Muscle layer of duodenum (tissue), 2 donors: ENCODE data around the gene GLCE.
A peak's percentile ranks its signal among the peaks of the same experiment; 100 is the strongest.
"Not testable (repeated sequence)": the region's sequence is repeated elsewhere in the genome, so short reads cannot be mapped to it uniquely, and the experiment has no call there.

Experiments used
- H3K27ac ChIP-seq: one replicate; pipeline ENCODE4 v1.7.0; 2013; ENCODE audit warnings: mild to moderate bottlenecking, low read length
- H3K27me3 ChIP-seq: one replicate; pipeline ENCODE4 v1.7.0; 2013; ENCODE audit warnings: low read depth, mild to moderate bottlenecking, control low read depth, low read length
- H3K36me3 ChIP-seq, 2 donors: one replicate each; pipeline ENCODE4 v1.7.0; 2013; ENCODE audit warnings: low read length in 2 of 2, control low read depth in 1 of 2, mild to moderate bottlenecking in 1 of 2; ENCODE audit not compliant: insufficient read depth in 2 of 2, control insufficient read depth in 1 of 2
- H3K4me1 ChIP-seq, 2 donors: one replicate each; pipeline ENCODE4 v1.7.0; 2013; ENCODE audit warnings: low read length in 2 of 2, mild to moderate bottlenecking in 2 of 2, control low read depth in 1 of 2, moderate library complexity in 1 of 2; ENCODE audit not compliant: insufficient read depth in 2 of 2, control insufficient read depth in 1 of 2
- H3K4me3 ChIP-seq, 2 donors: one replicate each; pipeline ENCODE4 v1.7.0; 2013; ENCODE audit warnings: low read length in 2 of 2, low read depth in 1 of 2, mild to moderate bottlenecking in 1 of 2
- H3K9me3 ChIP-seq, 2 donors: one replicate each; pipeline ENCODE4 v1.7.0; 2013; ENCODE audit warnings: low read length in 2 of 2, control low read depth in 1 of 2, mild to moderate bottlenecking in 1 of 2; ENCODE audit not compliant: control insufficient read depth in 1 of 2
- donor health status: healthy.

Gene GLCE

GRCh38 chr15:69150841-69151240, 9.6 kb upstream of the GLCE start:
- H3K4me3 ChIP-seq: no peak overlapping the region
- H3K9me3 ChIP-seq: no peaks in the 10 kb centered on the region
- no peaks in the 10 kb centered on the region for H3K27me3 ChIP-seq
- H3K36me3 ChIP-seq: no peaks in the 10 kb centered on the region
- no peaks in the 10 kb centered on the region for H3K4me1 ChIP-seq
- no peak overlapping the region for H3K27ac ChIP-seq

GRCh38 chr15:69153046-69153445, 7.4 kb upstream of the GLCE start:
- Histone ChIP-seq H3K36me3 (no peaks in the 10 kb centered on the region), H3K9me3 (no peaks in the 10 kb centered on the region), H3K4me1 (no peaks in the 10 kb centered on the region), H3K27ac (no peak overlapping the region), H3K27me3 (no peaks in the 10 kb centered on the region), H3K4me3 (no peak overlapping the region)

DNA sequence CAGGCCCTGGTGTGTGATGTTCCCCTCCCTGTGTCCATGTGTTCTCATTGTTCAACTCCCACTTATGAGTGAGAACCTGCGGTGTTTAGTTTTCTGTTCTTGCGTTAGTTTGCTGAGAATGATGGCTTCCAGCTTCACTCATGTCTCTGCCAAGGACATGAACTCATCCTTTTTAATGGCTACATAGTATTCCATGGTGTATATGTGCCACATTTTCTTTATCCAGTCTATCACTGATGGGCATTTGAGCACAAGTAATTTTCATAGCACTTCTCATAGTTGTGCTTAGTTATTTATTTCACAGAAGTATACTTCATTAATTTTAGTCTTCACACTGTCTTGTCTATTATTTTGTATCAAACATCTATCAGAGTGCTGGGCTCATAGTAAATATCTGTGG, 6.8 kb upstream of the GLCE start:
- H3K27ac ChIP-seq, H3K4me1 ChIP-seq, H3K9me3 ChIP-seq, H3K36me3 ChIP-seq, H3K4me3 ChIP-seq, H3K27me3 ChIP-seq: not testable (repeated sequence)

DNA sequence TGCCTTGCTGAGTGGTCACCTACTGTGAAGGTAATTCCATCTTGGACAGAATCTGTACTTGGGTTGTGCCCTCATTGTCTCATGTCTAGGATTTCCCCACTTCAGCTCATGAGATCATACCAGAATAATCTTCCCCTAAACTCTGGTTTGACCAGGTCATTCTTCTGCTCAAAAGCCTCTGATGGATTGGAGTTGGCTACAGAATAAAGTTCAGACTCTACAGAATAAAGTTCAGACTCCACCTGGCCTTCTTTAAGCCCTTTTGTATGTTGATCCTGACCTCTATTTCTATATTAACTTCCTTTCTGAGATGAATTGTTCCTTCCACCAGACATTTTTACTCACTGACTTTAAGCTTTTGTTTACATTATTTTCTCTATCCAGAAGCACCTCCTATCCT, 6.4 kb upstream of the GLCE start:
- no peak overlapping the region for H3K4me3 ChIP-seq
- H3K4me1 ChIP-seq: no peaks in the 10 kb centered on the region
- H3K27me3 ChIP-seq: no peaks in the 10 kb centered on the region
- H3K9me3 ChIP-seq: no peaks in the 10 kb centered on the region
- no peak overlapping the region for H3K27ac ChIP-seq
- H3K36me3 ChIP-seq: no peaks in the 10 kb centered on the region

DNA sequence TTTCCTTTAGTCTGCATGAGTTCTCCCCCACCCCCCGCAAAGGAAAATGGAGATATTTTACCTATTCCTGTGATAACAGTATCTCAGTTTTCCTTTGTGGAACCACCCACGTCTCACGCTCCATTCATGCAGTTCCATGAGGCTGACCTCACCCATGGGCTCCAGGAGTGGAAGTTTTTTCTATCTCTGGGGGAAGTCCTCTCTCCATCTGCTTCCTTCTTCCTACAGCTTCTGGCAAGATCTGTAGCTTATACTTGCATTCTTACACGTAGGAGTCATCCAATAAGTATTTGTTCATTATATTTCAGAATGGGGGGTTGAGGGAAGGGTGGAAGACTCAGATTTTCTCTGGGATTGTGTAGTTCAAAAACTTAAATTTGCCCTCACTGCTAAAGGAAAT, 5.8 kb upstream of the GLCE start:
- H3K27me3 ChIP-seq: no peaks in the 10 kb centered on the region
- no peak overlapping the region for H3K4me3 ChIP-seq
- H3K4me1 ChIP-seq: no peaks in the 10 kb centered on the region
- no peak overlapping the region for H3K27ac ChIP-seq
- no peaks in the 10 kb centered on the region for H3K36me3 ChIP-seq
- H3K9me3 ChIP-seq: no peaks in the 10 kb centered on the region

- Histone ChIP-seq H3K27me3 (no peaks in the 10 kb centered on the region), H3K27ac (no peak overlapping the region), H3K4me1 (peaks cover 0 to 3% of the 10 kb centered on the region in 2 donors), H3K9me3 (no peaks in the 10 kb centered on the region), H3K4me3 (no peak overlapping the region), H3K36me3 (no peaks in the 10 kb centered on the region)
Measured at GRCh38 chr15:69156736-69157381, 3.6 kb upstream of the GLCE start.

- Histone ChIP-seq H3K4me3 (no peak overlapping the region), H3K27ac (no peak overlapping the region), H3K36me3 (no peaks in the 10 kb centered on the region), H3K9me3 (no peaks in the 10 kb centered on the region), H3K27me3 (no peaks in the 10 kb centered on the region), H3K4me1 (peaks cover 0 to 6% of the 10 kb centered on the region in 2 donors)
Measured at GRCh38 chr15:69158201-69158842, 2.1 kb upstream of the GLCE start.

GRCh38 chr15:69158843-69159240, 1.6 kb upstream of the GLCE start:
- peaks cover 0 to 6% of the 10 kb centered on the region in 2 donors for H3K4me1 ChIP-seq
- H3K27ac ChIP-seq: no peak overlapping the region
- no peaks in the 10 kb centered on the region for H3K27me3 ChIP-seq
- H3K36me3 ChIP-seq: no peaks in the 10 kb centered on the region
- H3K4me3 ChIP-seq: no peak overlapping the region
- no peaks in the 10 kb centered on the region for H3K9me3 ChIP-seq

DNA sequence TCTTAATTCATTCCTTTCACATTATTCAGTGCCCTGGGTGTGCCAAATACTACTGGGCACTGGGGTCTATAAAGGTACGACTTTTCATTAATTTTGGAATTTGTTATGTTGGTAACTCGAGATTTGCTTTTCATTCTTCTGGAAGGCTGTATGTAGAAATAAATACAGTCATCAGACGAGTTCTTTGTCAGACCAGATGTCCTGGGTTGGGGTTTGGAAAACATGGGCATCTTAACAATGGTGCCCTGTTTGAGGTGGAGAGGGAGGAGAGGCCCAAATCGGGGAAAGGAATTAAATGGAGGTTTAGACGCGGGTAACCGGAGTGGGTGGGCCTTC, 662 bp upstream of the GLCE start:
- H3K36me3 ChIP-seq: no peaks in the 10 kb centered on the region
- peaks cover 0 to 6% of the 10 kb centered on the region in 2 donors for H3K4me1 ChIP-seq
- no peaks in the 10 kb centered on the region for H3K27me3 ChIP-seq
- peak overlapping the region; percentile 21 for H3K27ac ChIP-seq
- no peaks in the 10 kb centered on the region for H3K9me3 ChIP-seq
- H3K4me3 ChIP-seq: peak overlapping the region; percentile 82 to 86

DNA sequence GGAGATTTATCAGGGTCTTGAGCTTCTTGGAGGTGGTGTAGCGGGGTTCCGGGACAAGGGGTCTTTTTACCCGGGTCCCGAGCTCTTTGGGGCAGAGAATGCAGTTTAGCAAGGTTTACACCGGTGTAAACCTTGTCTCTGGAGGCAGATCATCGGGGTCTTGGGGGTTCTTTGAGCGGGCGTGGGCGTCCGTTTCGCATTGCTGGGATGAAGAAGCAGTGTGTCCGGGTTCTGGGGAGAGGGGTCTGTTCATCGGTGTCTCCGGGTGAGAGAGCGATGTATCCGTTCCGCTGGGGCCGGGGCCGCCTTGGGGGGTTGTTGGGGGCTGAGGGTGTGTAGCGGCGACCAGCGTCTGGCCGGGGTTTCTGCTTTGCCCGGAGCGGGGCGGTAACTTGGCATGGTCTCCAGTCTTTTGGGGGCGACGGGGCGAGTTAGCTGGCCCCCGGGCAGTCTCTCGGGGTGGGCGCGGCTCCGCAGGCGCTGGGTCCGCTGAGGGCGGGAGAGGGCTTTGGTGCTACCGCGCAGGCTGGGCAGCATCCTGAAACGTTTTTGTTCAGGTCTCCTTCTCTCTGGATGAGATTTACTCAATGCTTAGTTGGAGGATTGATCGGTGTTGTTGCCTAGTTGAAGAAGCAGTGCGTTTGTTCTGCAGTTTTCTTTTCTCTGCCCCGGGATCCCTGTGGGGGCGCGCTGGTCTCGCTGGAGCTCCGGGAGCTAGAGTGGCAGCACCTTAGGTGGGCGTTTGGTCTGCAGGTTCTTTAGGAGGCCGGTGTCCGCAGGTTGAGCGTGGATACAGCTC, 843 bp downstream of the GLCE start:
- Histone ChIP-seq H3K27me3 (no peaks in the 10 kb centered on the region), H3K4me3 (peak overlapping the region; percentile 82 to 86), H3K4me1 (peaks cover 0 to 6% of the 10 kb centered on the region in 2 donors), H3K27ac (peak overlapping the region; percentile 36), H3K36me3 (no peaks in the 10 kb centered on the region), H3K9me3 (no peaks in the 10 kb centered on the region)

- Histone ChIP-seq H3K27ac (no peak overlapping the region), H3K36me3 (no peaks in the 10 kb centered on the region)
Measured at GRCh38 chr15:69161878-69162213, 1.4 kb downstream of the GLCE start.

More at GRCh38 chr15:69161878-69162213, 1.4 kb downstream of the GLCE start:
- Histone ChIP-seq H3K4me1 (peaks cover 0 to 6% of the 10 kb centered on the region in 2 donors), H3K4me3 (peak overlapping the region; percentile 82 to 86), H3K27me3 (no peaks in the 10 kb centered on the region), H3K9me3 (no peaks in the 10 kb centered on the region)
